ENCODE results near the gene ACVR1.

The ACVR1 gene

GRCh38 chr2:157699806-157700205, 176.3 kb downstream of the ACVR1 start:
- DNase-seq (ENCODE audit: low read depth), result no peak

- DNase-seq (ENCODE audit: low read depth), result no peak
Measured at GRCh38 chr2:157699009-157699408, 177.1 kb downstream of the ACVR1 start.

DNA sequence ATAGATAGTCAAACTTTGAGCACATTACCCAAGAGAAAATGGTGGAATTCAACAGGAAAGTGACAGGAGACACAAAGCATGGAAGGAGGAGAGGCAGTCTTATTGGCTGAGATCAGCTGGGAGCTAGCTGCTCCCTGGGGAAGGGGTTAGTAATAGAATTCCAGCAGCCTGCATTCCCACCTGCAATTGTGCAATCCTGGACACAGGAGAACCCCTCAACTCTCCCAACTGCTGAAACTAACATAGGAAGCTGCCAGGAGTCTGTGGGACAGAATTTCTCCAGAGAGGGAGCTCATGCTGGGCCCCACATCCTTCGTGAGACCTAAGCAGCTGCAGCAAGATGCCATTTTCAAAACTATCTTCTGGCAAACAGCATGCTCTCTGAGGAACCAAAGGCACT, 177.7 kb downstream of the ACVR1 start:
- no peak for DNase-seq (ENCODE audit: low read depth)

- DNase-seq (ENCODE audit: low read depth), result no peak
Measured at GRCh38 chr2:157696036-157696435, 180.1 kb downstream of the ACVR1 start.

DNA sequence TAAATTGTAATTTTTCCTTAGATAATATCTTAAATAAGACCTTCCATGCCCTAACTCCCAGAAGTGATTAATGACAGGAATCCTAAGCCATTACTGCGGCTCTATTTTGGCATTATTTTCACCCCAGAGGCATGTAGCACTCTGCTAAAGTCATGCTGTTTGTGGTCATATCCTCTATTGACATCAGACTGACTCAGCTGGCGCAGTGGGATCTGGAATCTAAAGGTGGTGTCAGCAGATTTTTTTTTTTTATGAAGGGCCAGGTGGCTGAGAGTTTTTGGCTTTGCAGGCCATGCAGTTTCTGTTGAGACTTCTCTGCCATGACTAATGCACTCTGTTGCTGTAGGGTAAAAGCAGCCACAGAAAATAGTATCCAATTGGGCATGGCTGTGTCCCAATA, 183.4 kb downstream of the ACVR1 start:
- peak; percentile 78 for DNase-seq (ENCODE audit: low read depth)

GRCh38 chr2:157691695-157692094, 184.4 kb downstream of the ACVR1 start:
- DNase-seq (ENCODE audit: low read depth), result no peak

DNA sequence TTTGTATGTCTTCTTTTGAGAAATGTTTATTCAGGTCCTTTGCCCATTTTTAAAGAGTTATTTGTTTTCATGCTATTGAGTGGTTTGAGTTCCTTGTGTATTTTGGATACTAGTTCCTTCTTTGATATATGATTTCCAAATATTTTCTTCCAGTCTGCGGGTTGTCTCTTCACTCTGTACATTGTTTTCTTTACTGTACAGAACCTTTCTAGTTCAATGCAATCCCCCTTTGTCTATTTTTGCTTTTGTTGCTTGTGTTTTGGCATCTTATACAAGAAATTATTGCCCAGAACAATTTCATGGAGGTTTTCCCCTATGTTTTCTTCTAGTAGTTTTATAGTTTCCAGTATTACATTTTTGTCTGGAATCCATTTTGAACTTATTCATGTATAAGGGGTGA, 185.0 kb downstream of the ACVR1 start:
- no peak for DNase-seq (ENCODE audit: low read depth)
